Common myeloid progenitor, CD34-positive (primary cell): Measurements from ENCODE around the gene DHCR7.
"Not testable (repeated sequence)": the region's sequence is repeated elsewhere in the genome, so short reads cannot be mapped to it uniquely, and the experiment has no call there.

Experiments used
- CTCF ChIA-PET: fragments of 350-600 bp; sonication (Branson Sonifier 250); formaldehyde crosslinking; loops from one replicate; lab custom pipeline; 2021; ENCODE audit warnings: antibody characterized with exemption; lab: Charles Lee
- POLR2A ChIA-PET: fragments of 350-600 bp; sonication (Branson Sonifier 250); formaldehyde crosslinking; loops from one replicate; lab custom pipeline; 2021; ENCODE audit warnings: antibody characterized with exemption; lab: Charles Lee
- DNase-seq, 3 donors: peaks; one replicate each; pipeline versions ENCODE4 v3.0.0 to v3.0.0-alpha.2; 2013
- H3K27ac ChIP-seq, 2 experiments: 1 replicate in 1 of 2; 2 replicates in 1 of 2; pipeline ENCODE4 v1.7.0; 2013; ENCODE audit warnings: inconsistent platforms in 2 of 2, low read length in 2 of 2, mild to moderate bottlenecking in 2 of 2, low read depth in 1 of 2, moderate library complexity in 1 of 2; ENCODE audit not compliant: severe bottlenecking in 2 of 2, insufficient read depth in 1 of 2, poor library complexity in 1 of 2
- H3K27me3 ChIP-seq, 5 experiments: replicated peaks in 2 of 5; 1 replicate in 3 of 5; 2 replicates in 2 of 5; pipeline versions ENCODE4 v1.6.1 to v1.7.0; 2013; ENCODE audit warnings: low read length in 4 of 5, mild to moderate bottlenecking in 2 of 5, moderate library complexity in 2 of 5, inconsistent platforms in 1 of 5; ENCODE audit not compliant: insufficient read depth in 5 of 5, control insufficient read depth in 4 of 5
- H3K36me3 ChIP-seq, 4 experiments: 1 replicate in 2 of 4; 2 replicates in 2 of 4; pipeline versions ENCODE4 v1.6.1 to v1.7.0; 2013; ENCODE audit warnings: low read length in 3 of 4, control low read depth in 1 of 4, mild to moderate bottlenecking in 1 of 4; ENCODE audit not compliant: control insufficient read depth in 4 of 4, insufficient read depth in 4 of 4
- H3K4me1 ChIP-seq, 4 experiments: 1 replicate in 3 of 4; 2 replicates in 1 of 4; pipeline versions ENCODE4 v1.6.1 to v1.7.1; 2013; ENCODE audit warnings: low read length in 3 of 4, mild to moderate bottlenecking in 3 of 4, control low read depth in 1 of 4, inconsistent platforms in 1 of 4, moderate library complexity in 1 of 4; ENCODE audit not compliant: control insufficient read depth in 4 of 4, insufficient read depth in 4 of 4; ENCODE audit errors: control extremely low read depth in 1 of 4
- H3K4me3 ChIP-seq, 7 experiments: 1 replicate in 4 of 7; 2 replicates in 3 of 7; pipeline versions ENCODE4 v1.5.1 to v1.7.0; 2013; ENCODE audit warnings: mild to moderate bottlenecking in 7 of 7, low read length in 6 of 7, moderate library complexity in 6 of 7, inconsistent platforms in 2 of 7, low read depth in 2 of 7, control low read depth in 1 of 7; ENCODE audit not compliant: insufficient read depth in 4 of 7, control insufficient read depth in 1 of 7; ENCODE audit errors: extremely low read depth in 1 of 7
- H3K9me3 ChIP-seq, 5 experiments: 1 replicate in 4 of 5; 2 replicates in 1 of 5; pipeline versions ENCODE4 v1.6.1 to v1.7.1; 2013; ENCODE audit warnings: low read length in 4 of 5, mild to moderate bottlenecking in 2 of 5, inconsistent platforms in 1 of 5, low read depth in 1 of 5, moderate library complexity in 1 of 5; ENCODE audit not compliant: control insufficient read depth in 4 of 5, insufficient read depth in 2 of 5; ENCODE audit errors: control extremely low read depth in 1 of 5
- WGBS: methylation state at CpG from one replicate; pipeline ENCODE4 v1.1.5; 2013; ENCODE audit not compliant: insufficient coverage; 5-methylcytosine and 5-hydroxymethylcytosine counted together

Gene DHCR7

GRCh38 chr11:71428861-71429435 is 19.2 kb downstream of the DHCR7 start:
- DNase-seq = no peak
- H3K4me1 ChIP-seq = no peaks in the 10 kb centered on the region
- 93% methylated on average over 6 of the region's 7 CpGs for WGBS
- H3K27ac ChIP-seq = no peak overlapping the region
- ChIA-PET POLR2A (no interaction called here), CTCF (no interaction called here)
- H3K4me3 ChIP-seq = no peak overlapping the region
- peaks cover 0 to 4% (median 0%) of the 10 kb centered on the region in 4 experiments for H3K36me3 ChIP-seq
- H3K27me3 ChIP-seq = peaks cover 0 to 2% (median 0%) of the 10 kb centered on the region in 5 experiments
- no peaks in the 10 kb centered on the region for H3K9me3 ChIP-seq

DNA sequence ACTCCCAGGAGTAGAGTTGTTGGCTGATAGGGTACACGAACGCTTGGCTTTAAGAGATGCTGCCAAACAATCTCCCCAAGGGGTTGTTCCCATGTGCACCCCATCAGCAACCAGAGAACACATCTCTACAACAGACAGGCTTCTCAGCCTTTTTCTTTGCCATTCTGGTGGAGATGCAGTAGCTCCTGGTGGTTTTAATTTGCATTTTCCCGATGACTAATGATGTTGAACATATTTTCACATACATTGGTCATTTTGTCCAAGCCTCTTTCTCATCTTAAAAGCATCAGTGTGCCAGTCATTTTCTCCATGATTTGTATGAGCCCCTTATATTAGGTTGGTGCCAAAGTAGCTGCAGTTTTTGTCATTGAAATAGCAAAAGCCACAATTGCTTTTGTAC is 21.8 kb downstream of the DHCR7 start:
- WGBS = no CpG with 5 or more reads among the region's 3 CpGs
- peaks cover 0 to 7% (median 0%) of the 10 kb centered on the region in 5 experiments for H3K27me3 ChIP-seq
- no peaks in the 10 kb centered on the region for H3K4me1 ChIP-seq
- POLR2A ChIA-PET = no interaction called here
- no peak overlapping the region for H3K4me3 ChIP-seq
- no peaks in the 10 kb centered on the region for H3K36me3 ChIP-seq
- CTCF ChIA-PET = interaction anchor here (0.8 kb wide), 1 partner anchor 10 kb away, joined by 3 read pairs; no protein-coding TSS in a partner anchor
- no peaks in the 10 kb centered on the region for H3K9me3 ChIP-seq
- no peak for DNase-seq
- no peak overlapping the region for H3K27ac ChIP-seq

GRCh38 chr11:71425860-71426259 is 22.3 kb downstream of the DHCR7 start:
- CTCF ChIA-PET = no interaction called here
- no peak for DNase-seq
- WGBS = 85% methylated on average over 4 of the region's 4 CpGs
- Histone ChIP-seq H3K27ac (no peak overlapping the region), H3K36me3 (no peaks in the 10 kb centered on the region), H3K9me3 (no peaks in the 10 kb centered on the region), H3K4me1 (no peaks in the 10 kb centered on the region), H3K4me3 (no peak overlapping the region), H3K27me3 (peaks cover 0 to 7% (median 0%) of the 10 kb centered on the region in 5 experiments)
- POLR2A ChIA-PET = no interaction called here

- no peaks in the 10 kb centered on the region for H3K4me1 ChIP-seq
- no peak for DNase-seq
- H3K9me3 ChIP-seq = no peaks in the 10 kb centered on the region
- H3K27ac ChIP-seq = no peak overlapping the region
- POLR2A ChIA-PET = no interaction called here
- H3K4me3 ChIP-seq = no peak overlapping the region
- H3K27me3 ChIP-seq = peaks cover 0 to 7% (median 0%) of the 10 kb centered on the region in 5 experiments
- 90% methylated on average over 2 of the region's 2 CpGs for WGBS
- H3K36me3 ChIP-seq = no peaks in the 10 kb centered on the region
- CTCF ChIA-PET = no interaction called here
Measured at GRCh38 chr11:71425409-71425808, 22.8 kb downstream of the DHCR7 start.

DNA sequence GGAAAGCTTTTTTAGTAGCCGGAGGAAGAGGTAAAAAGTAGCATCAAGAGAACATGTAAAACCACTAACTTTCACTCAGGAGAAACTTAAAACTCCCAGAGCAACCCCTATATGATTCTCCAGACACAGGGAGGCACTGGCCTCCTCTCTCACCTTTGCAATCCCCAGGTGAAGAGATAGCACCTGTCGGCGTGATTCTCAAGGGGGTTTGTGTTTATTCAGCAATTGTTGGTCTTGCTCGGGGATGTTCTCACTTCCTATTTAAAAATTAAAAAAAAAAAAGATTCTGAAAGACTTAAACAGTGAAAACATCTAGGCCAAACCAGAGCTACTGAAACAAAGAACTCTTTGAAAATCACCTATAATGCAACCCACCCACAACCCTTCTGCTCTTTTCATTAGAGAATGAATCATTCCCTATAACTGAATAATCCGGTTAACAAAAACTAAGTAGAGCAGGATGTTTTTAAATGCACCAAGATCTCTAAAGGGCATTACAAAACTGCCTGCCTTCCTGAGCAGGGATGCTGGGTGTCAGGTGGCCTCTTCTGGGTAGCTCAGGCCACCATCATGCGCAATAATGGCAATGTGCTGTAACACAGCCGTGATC is 24.9 kb downstream of the DHCR7 start:
- no peaks in the 10 kb centered on the region for H3K9me3 ChIP-seq
- 83% methylated on average over 2 of the region's 7 CpGs for WGBS
- CTCF ChIA-PET = interaction anchor here (1.3 kb wide), 1 partner anchor 10 kb away, joined by 4 read pairs; no protein-coding TSS in a partner anchor

GRCh38 chr11:71422318-71422717 is 25.9 kb downstream of the DHCR7 start:
- H3K27ac ChIP-seq, H3K27me3 ChIP-seq, POLR2A ChIA-PET, H3K4me1 ChIP-seq, H3K9me3 ChIP-seq, H3K4me3 ChIP-seq, CTCF ChIA-PET, H3K36me3 ChIP-seq, DNase-seq: not testable (repeated sequence)
- WGBS = 100% methylated on average over 1 of the region's 3 CpGs

More for the DNA sequence above, 24.9 kb downstream of the DHCR7 start:
- POLR2A ChIA-PET = interaction anchor here (0.8 kb wide), 1 partner anchor 49 kb away, joined by 4 read pairs; no protein-coding TSS in a partner anchor
- no peak overlapping the region for H3K4me3 ChIP-seq
- H3K27ac ChIP-seq = no peak overlapping the region
- H3K4me1 ChIP-seq = no peaks in the 10 kb centered on the region
- H3K36me3 ChIP-seq = no peaks in the 10 kb centered on the region
- DNase-seq = no peak
- H3K27me3 ChIP-seq = peaks cover 0 to 7% (median 0%) of the 10 kb centered on the region in 5 experiments

DNA sequence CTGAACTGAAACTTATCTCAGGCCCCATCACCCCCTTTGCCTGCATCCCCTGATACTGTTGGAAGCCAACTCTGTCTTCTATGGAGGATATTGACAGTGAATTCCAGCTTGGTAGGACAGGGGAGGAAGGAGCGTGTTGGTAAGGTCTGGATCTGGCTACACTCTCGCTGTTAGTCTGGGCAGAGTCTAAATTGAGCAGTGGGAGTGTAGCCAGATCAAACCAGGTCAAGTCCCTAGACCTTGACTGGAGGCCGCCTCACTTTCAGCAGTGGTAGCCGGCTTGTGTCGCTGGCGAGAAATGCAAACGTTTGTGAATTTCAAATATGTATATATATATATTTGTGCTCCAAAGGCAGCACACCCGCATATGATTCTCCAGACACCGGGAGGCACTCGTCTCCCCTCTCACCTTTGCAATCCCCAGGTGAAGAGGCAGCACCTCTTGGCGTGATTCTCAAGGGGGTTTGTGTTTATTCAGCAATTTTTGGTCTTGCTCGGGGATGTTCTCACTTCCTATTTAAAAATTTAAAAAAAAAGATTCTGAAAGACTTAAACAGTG is 26.7 kb downstream of the DHCR7 start:
- no peak overlapping the region for H3K27ac ChIP-seq
- no peaks in the 10 kb centered on the region for H3K36me3 ChIP-seq
- no peaks in the 10 kb centered on the region for H3K9me3 ChIP-seq
- no peak overlapping the region for H3K4me3 ChIP-seq
- DNase-seq = no peak
- H3K27me3 ChIP-seq = peaks cover 0 to 7% (median 0%) of the 10 kb centered on the region in 5 experiments
- CTCF ChIA-PET = no interaction called here
- H3K4me1 ChIP-seq = no peaks in the 10 kb centered on the region
- WGBS = 95% methylated on average over 2 of the region's 12 CpGs
- POLR2A ChIA-PET = no interaction called here
